ENCODE results near the gene RITA1.

Gene RITA1

DNA sequence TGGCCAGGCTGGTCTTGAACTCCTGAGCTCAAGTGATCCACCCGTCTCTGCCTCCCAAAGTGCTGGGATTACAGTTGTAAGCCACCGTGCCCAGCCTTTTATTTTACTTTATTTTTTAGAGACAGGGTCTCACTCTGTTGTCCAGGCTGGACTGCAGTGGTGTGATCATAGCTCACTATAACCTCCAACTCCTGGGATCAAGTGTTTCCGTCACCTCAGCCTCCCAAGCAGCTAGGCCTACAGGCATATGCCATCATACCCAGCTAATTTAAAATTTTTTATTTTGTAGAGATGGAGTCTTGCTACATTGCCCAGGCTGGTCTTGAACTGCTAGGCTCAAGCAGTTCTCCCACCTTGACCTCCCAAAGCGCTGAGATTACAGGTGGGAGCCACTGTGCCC, 39.4 kb downstream of the RITA1 start:
- Histone ChIP-seq H3K27ac (ENCODE audit: low read depth, low read length) (peak overlapping the region; percentile 98), H3K36me3 (ENCODE audit: control insufficient read depth, low read length) (peaks cover 65% of the 10 kb centered on the region), H3K9me3 (ENCODE audit: control insufficient read depth, insufficient read depth, low read length) (no peaks in the 10 kb centered on the region)

DNA sequence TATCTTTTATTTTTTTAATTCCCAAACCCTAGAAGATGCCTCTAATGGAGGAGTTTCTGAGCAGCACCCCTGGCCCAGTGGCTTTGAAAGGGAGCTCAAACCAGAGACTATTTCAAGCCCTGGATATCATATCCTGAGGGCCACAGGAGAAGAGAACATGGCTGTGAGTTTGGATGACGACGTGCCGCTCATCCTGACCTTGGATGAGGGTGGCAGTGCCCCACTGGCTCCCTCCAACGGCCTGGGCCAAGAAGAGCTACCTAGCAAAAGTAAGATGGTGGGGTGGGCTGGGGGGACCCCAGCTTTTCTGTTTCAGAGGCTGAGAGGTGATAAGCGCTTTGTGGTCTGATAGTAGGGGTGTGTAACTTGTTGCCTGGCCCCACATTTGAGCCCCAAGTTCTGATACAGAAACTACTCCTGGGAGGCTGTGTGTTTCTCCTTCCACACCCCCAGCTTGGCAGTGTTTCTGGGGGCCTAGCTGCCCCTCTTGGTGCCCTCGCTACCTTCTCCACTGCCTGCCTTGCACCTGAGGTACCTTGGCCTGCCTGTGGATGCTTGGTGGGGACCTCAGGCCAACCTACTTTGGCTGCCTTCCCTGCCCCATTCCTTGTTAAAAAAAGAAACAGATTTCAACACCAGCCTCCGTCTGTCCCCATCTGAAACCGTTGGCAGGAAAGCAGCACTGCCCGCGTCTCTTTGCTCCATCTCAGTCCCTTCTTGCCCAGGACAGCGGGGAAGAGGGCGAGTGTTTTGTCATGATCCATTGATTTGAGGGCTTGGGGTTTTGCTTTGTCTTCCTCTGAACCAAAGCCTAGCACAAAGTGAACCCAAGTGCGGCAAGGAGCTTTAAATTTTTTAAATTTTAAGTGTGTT, 41.4 kb downstream of the RITA1 start:
- Histone ChIP-seq H3K4me2 (ENCODE audit: low read length) (0 out of 2 replicates have a peak overlapping the region, but pooled peaks have one; percentile 7), H3K79me2 (ENCODE audit: control insufficient read depth, low read length) (peaks cover 79% of the 10 kb centered on the region), H3K9me2 (replicated peaks; ENCODE audit: control insufficient read depth, low read length) (no peaks in the 10 kb centered on the region), H3K4me1 (ENCODE audit: control insufficient read depth, low read length) (peaks cover 85% of the 10 kb centered on the region), H3K4me3 (ENCODE audit: low read length) (no peak overlapping the region), H4K20me1 (ENCODE audit: control insufficient read depth, insufficient read depth, low read depth, low read length) (no peaks in the 10 kb centered on the region), H3K27ac (ENCODE audit: low read depth, low read length) (peak overlapping the region; percentile 83), H3F3A (ENCODE audit: control insufficient read depth, insufficient read depth) (peaks cover 49% of the 10 kb centered on the region), H3K9me3 (ENCODE audit: control insufficient read depth, insufficient read depth, low read length) (no peaks in the 10 kb centered on the region), H3K27me3 (ENCODE audit: control insufficient read depth, low read length) (no peaks in the 10 kb centered on the region), H3K36me3 (ENCODE audit: control insufficient read depth, low read length) (peaks cover 74% of the 10 kb centered on the region)
- TF ChIP-seq, protein P1, sequence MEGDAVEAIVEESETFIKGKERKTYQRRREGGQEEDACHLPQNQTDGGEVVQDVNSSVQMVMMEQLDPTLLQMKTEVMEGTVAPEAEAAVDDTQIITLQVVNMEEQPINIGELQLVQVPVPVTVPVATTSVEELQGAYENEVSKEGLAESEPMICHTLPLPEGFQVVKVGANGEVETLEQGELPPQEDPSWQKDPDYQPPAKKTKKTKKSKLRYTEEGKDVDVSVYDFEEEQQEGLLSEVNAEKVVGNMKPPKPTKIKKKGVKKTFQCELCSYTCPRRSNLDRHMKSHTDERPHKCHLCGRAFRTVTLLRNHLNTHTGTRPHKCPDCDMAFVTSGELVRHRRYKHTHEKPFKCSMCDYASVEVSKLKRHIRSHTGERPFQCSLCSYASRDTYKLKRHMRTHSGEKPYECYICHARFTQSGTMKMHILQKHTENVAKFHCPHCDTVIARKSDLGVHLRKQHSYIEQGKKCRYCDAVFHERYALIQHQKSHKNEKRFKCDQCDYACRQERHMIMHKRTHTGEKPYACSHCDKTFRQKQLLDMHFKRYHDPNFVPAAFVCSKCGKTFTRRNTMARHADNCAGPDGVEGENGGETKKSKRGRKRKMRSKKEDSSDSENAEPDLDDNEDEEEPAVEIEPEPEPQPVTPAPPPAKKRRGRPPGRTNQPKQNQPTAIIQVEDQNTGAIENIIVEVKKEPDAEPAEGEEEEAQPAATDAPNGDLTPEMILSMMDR (IDR thresholded peaks at IDR 0.05; ENCODE audit: low read depth, low read length, poor library complexity, severe bottlenecking), result no peak
- no peak for TF ChIP-seq EZH2phosphoT487 (IDR thresholded peaks at IDR 0.05; ENCODE audit: borderline replicate concordance, low read length)

More for the DNA sequence above, 39.4 kb downstream of the RITA1 start:
- H3K9me2 ChIP-seq (replicated peaks; ENCODE audit: control insufficient read depth, low read length), result no peaks in the 10 kb centered on the region
- peaks cover 78% of the 10 kb centered on the region for H3K79me2 ChIP-seq (ENCODE audit: control insufficient read depth, low read length)
- peak overlapping the region; percentile 83 for H3K4me2 ChIP-seq (ENCODE audit: low read length)
- no peaks in the 10 kb centered on the region for H3K27me3 ChIP-seq (ENCODE audit: control insufficient read depth, low read length)
- H4K20me1 ChIP-seq (ENCODE audit: control insufficient read depth, insufficient read depth, low read depth, low read length), result no peaks in the 10 kb centered on the region
- H3K4me1 ChIP-seq (ENCODE audit: control insufficient read depth, low read length), result peaks cover 65% of the 10 kb centered on the region
- H3F3A ChIP-seq (ENCODE audit: control insufficient read depth, insufficient read depth), result peaks cover 48% of the 10 kb centered on the region
- TF ChIP-seq EZH2phosphoT487 (IDR thresholded peaks at IDR 0.05; ENCODE audit: borderline replicate concordance, low read length), result no peak
- TF ChIP-seq, protein P1 (IDR thresholded peaks at IDR 0.05; ENCODE audit: low read depth, low read length, poor library complexity, severe bottlenecking), result no peak
- H3K4me3 ChIP-seq (ENCODE audit: low read length), result 0 out of 2 replicates have a peak overlapping the region, but pooled peaks have one; percentile 19

DNA sequence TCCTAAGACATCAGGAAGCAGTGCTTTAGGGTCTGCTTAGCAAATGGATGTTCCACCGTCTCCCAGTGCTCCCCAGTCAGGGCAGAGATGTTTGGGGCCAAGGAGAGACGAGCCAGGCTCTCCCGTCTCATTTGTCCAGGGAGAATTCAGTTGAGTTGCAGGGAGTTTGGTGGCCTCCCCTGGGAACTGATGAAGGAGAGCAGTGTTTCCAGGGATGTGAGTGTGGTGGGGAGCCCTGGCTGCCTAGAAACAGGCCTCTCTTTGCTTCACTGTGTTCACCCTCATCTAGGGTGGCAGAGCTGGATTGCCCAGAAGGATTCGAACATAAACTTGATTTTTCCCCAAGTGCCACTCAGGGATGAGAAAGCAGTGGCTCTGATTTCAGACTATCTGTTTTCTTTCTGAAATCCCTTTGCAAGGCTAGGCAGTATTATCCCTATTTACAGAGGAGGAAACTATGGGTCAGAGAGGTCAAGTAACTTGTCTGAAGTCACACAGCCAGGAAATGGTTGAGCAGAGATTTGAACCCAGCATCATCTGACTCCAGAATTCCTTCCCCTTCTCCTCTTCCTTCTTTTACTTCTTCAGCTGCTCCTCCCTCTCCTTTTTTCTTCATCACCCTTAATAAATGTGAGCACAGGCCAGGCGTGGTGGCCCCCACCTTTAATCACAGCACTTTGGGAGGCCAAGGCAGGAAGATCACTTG, 42.3 kb downstream of the RITA1 start:
- Histone ChIP-seq H3F3A (ENCODE audit: control insufficient read depth, insufficient read depth) (peaks cover 42% of the 10 kb centered on the region), H3K36me3 (ENCODE audit: control insufficient read depth, low read length) (peaks cover 74% of the 10 kb centered on the region), H3K4me1 (ENCODE audit: control insufficient read depth, low read length) (peaks cover 89% of the 10 kb centered on the region), H3K9me3 (ENCODE audit: control insufficient read depth, insufficient read depth, low read length) (no peaks in the 10 kb centered on the region), H4K20me1 (ENCODE audit: control insufficient read depth, insufficient read depth, low read depth, low read length) (no peaks in the 10 kb centered on the region), H3K4me2 (ENCODE audit: low read length) (peak overlapping the region; percentile 45; the same call in 1 of the 2 replicates), H3K79me2 (ENCODE audit: control insufficient read depth, low read length) (peaks cover 79% of the 10 kb centered on the region), H3K9me2 (replicated peaks; ENCODE audit: control insufficient read depth, low read length) (no peaks in the 10 kb centered on the region), H3K4me3 (ENCODE audit: low read length) (no peak overlapping the region), H3K27ac (ENCODE audit: low read depth, low read length) (peak overlapping the region; percentile 83), H3K27me3 (ENCODE audit: control insufficient read depth, low read length) (no peaks in the 10 kb centered on the region)
- TF ChIP-seq, protein P1 (IDR thresholded peaks at IDR 0.05; ENCODE audit: low read depth, low read length, poor library complexity, severe bottlenecking), result no peak
- TF ChIP-seq EZH2phosphoT487 (IDR thresholded peaks at IDR 0.05; ENCODE audit: borderline replicate concordance, low read length), result no peak
